Stimulated activated naive B cell treated with anti-CD40 and anti-IgM and Interleukin-4, amounts not matched to agents 10 μg/mL and 1 μg/mL and 100 μg/mL, for 72 hours (primary cell): ENCODE data around the gene FAM83E.
A peak's percentile ranks its signal among the peaks of the same experiment; 100 is the strongest.

Experiments used
- ATAC-seq, 2 donors: fragments of 150-1000 bp; cut with Tn5 transposase; replicated peaks; 2 replicates each; pipeline ENCODE4 v1.10.0; 2021; ENCODE audit warnings: moderate library complexity in 1 of 2
- DNase-seq: peaks from one replicate; pipeline ENCODE4 v3.0.0; 2021
- H3K27ac Mint-ChIP-seq: one replicate; pipeline ENCODE4 v1.8.0; 2022; ENCODE audit warnings: mild to moderate bottlenecking, mixed read lengths
- H3K27me3 Mint-ChIP-seq, 2 donors: one replicate each; pipeline ENCODE4 v1.8.0; 2022; ENCODE audit warnings: mixed read lengths in 2 of 2
- H3K36me3 Mint-ChIP-seq, 2 donors: one replicate each; pipeline ENCODE4 v1.8.0; 2022; ENCODE audit warnings: mixed read lengths in 2 of 2, mild to moderate bottlenecking in 1 of 2
- H3K4me1 Mint-ChIP-seq, 2 donors: one replicate each; pipeline ENCODE4 v1.8.0; 2022; ENCODE audit warnings: mixed read lengths in 2 of 2, mild to moderate bottlenecking in 1 of 2
- H3K4me3 Mint-ChIP-seq, 2 donors: one replicate each; pipeline ENCODE4 v1.8.0; 2022; ENCODE audit warnings: mild to moderate bottlenecking in 2 of 2, mixed read lengths in 2 of 2, moderate library complexity in 1 of 2
- H3K9me3 Mint-ChIP-seq, 2 donors: one replicate each; pipeline ENCODE4 v1.8.0; 2022; ENCODE audit warnings: mixed read lengths in 2 of 2, mild to moderate bottlenecking in 1 of 2

Gene FAM83E

GRCh38 chr19:48628486-48629296 is 13.8 kb upstream of the FAM83E start:
- Mint-ChIP-seq H3K27me3 (no peaks in the 10 kb centered on the region), H3K27ac (peak overlapping the region; percentile 85), H3K4me1 (peaks cover 37 to 65% of the 10 kb centered on the region in 2 donors), H3K36me3 (peaks cover 17 to 23% of the 10 kb centered on the region in 2 donors), H3K9me3 (no peaks in the 10 kb centered on the region), H3K4me3 (no peak overlapping the region)
- ATAC-seq = no peak
- DNase-seq = no peak

DNA sequence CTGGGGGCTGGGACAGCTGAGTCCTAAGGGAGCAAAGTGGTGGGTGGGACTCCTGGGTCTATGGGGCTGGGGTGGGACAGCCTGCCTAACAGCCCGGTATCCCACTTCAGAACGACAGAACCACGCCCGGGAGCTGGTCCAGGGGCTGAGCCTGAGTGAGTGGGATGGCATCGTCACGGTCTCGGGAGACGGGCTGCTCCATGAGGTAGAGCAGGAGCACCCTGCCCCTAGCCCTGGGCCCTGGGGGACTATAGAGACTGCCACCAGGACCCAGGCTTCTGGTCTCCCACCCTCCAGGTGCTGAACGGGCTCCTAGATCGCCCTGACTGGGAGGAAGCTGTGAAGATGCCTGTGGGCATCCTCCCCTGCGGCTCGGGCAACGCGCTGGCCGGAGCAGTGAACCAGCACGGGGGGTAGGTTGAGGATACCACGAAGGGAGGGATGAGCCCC is 13.0 kb upstream of the FAM83E start:
- H3K27ac Mint-ChIP-seq = no peak overlapping the region
- peaks cover 22 to 29% of the 10 kb centered on the region in 2 donors for H3K36me3 Mint-ChIP-seq
- DNase-seq (no peak), ATAC-seq (no peak)
- H3K27me3 Mint-ChIP-seq = no peaks in the 10 kb centered on the region
- no peaks in the 10 kb centered on the region for H3K9me3 Mint-ChIP-seq
- H3K4me3 Mint-ChIP-seq = no peak overlapping the region
- H3K4me1 Mint-ChIP-seq = peaks cover 36 to 64% of the 10 kb centered on the region in 2 donors

DNA sequence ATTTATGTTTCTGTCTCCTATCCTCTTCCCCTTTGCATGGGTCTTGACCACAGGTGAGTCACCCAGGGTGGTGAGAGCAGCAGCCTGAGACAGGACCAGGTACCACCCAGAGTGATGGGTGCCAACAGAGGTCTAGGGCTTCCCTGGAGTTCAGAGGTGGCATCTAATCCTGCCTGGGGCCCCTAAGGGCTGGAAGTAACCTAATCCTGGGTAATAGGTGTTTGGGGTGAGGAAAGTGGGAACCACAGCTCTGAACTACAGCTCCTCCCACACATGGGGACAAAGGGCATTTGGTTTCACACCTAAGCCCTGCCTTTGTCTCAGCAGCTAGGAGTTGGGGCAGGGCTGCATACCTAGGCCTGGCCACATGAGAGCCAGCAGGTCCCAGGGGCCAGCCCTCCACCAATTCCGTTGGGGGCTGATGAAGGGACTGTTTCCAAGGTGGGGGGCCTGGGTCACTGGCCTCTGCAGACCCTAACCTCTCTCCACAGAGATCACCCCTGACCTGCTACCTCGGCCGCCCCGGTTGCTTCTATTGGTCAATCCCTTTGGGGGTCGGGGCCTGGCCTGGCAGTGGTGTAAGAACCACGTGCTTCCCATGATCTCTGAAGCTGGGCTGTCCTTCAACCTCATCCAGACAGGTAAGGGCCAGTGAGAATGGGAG is 12.5 kb upstream of the FAM83E start:
- Mint-ChIP-seq H3K9me3 (no peaks in the 10 kb centered on the region), H3K4me3 (no peak overlapping the region)
- DNase-seq = no peak

GRCh38 chr19:48625891-48626327 is 11.0 kb upstream of the FAM83E start:
- Mint-ChIP-seq H3K4me1 (peaks cover 42 to 65% of the 10 kb centered on the region in 2 donors), H3K9me3 (no peaks in the 10 kb centered on the region), H3K27me3 (no peaks in the 10 kb centered on the region), H3K27ac (peak overlapping the region; percentile 66), H3K4me3 (peak overlapping the region in 1 of 2 donors; percentile 87), H3K36me3 (peaks cover 26 to 38% of the 10 kb centered on the region in 2 donors)
- DNase-seq (no peak), ATAC-seq (no peak)

More for the DNA sequence above, 12.5 kb upstream of the FAM83E start:
- no peaks in the 10 kb centered on the region for H3K27me3 Mint-ChIP-seq
- H3K4me1 Mint-ChIP-seq = peaks cover 34 to 63% of the 10 kb centered on the region in 2 donors
- ATAC-seq = peak; percentile 25 to 33
- H3K27ac Mint-ChIP-seq = peak overlapping the region; percentile 73
- peaks cover 22 to 31% of the 10 kb centered on the region in 2 donors for H3K36me3 Mint-ChIP-seq

DNA sequence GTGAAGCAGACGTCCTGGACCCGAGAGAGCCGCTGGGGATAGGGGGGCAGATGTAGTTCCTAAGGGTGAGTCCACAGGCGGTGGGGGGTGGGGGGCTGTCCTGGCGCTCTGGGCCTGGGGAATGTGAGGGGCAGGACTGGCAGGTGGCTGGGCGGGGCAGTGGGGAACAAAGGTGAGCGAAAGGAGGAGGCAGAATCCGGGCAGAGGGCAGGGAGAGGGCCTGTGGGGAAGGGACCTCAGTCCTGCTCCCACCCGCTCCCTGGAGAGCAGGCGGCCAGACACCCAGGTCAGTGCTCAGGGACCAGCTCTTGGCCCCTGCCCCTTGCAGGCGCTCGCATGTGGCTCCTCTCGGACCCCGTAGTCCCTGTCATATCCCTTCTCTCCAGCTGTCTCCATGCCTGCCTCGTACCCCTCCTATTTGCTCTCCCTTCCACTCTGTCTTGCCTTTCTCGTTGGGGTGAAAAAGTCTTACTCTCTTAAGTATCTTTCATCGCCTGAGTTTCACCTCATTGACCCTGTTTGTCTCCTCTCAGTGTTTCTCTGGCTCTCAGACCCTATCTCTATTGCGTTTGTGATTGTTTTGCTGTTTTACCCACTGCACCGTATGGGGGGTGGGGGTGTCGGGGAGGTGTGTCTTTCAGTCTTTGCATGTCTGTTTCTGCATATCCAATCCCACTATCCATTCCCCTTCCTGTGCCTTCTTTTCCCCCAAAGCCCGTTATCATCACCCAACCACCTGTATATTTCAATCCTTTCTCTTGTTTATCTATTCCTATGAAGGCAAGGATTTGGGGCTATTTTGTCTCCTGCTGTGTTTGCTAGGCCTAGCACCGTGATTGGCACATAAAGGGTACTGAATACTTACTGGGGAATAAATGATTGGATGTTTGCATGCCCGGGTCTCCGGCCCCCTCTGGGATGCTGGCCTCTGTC is 10.2 kb upstream of the FAM83E start:
- DNase-seq = no peak
- Mint-ChIP-seq H3K36me3 (peaks cover 24 to 31% of the 10 kb centered on the region in 2 donors), H3K9me3 (no peaks in the 10 kb centered on the region), H3K27ac (peak overlapping the region; percentile 94), H3K4me1 (peaks cover 42 to 61% of the 10 kb centered on the region in 2 donors), H3K27me3 (no peaks in the 10 kb centered on the region), H3K4me3 (peak overlapping the region; percentile 87)
- no peak for ATAC-seq

DNA sequence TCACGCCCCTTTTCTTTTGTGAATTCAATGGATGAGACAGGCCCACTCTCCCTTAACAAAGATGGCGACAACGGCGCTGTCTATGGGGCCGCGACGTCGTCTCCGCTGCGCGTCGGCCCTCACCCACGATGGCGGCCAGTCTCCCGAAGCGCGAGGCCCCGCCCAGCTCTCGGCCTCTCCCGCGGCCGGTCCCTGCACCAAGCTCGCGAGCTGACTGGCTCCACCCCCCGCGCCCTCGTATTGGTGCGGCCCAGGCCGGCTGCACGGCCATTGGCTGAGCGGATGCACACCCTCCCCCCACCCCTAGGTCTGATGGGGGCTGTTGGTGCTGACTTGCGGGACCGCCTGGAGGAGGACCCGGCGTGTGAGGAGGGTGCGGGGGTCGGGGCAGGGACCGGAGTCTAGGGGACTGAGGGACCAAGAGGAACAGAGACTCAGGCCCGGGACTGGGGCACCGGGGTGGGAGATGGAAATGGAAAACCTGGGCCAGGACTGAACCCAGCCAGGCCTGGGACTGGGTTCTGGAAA is 9.3 kb upstream of the FAM83E start:
- Mint-ChIP-seq H3K27me3 (no peaks in the 10 kb centered on the region), H3K36me3 (peaks cover 21 to 29% of the 10 kb centered on the region in 2 donors), H3K4me1 (peaks cover 48 to 69% of the 10 kb centered on the region in 2 donors), H3K9me3 (no peaks in the 10 kb centered on the region), H3K4me3 (peak overlapping the region; percentile 87), H3K27ac (peak overlapping the region; percentile 94)
- DNase-seq = peak; percentile 95
- ATAC-seq = peak; percentile 78 to 81

DNA sequence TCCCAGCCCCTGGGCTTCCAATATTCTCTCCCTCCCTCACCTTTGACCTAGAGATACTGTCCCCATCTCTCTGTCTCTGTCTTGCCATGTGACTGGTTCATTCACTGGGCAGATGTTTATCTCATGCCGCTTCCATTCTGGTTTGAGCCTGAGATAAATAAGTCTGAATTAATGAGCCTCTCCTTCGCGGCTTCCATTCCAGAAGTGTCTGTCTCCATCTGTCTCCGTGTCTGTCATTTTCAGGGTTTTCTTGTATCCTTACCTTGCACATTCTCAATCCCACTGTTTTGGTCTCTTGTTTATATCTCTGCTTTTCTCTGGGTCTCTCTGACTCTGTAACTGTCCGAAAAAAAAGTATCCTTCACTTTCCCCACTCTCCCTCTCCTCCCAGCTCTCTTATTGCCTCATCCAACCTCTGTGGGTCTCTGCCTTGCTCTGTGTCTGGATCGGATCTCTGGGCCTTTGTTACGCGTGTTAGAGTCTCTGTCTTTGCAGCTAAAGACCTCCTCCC is 8.7 kb upstream of the FAM83E start:
- Mint-ChIP-seq H3K27me3 (no peaks in the 10 kb centered on the region), H3K9me3 (no peaks in the 10 kb centered on the region), H3K4me3 (peak overlapping the region; percentile 87), H3K27ac (peak overlapping the region; percentile 94), H3K4me1 (peaks cover 48 to 72% of the 10 kb centered on the region in 2 donors), H3K36me3 (peaks cover 24 to 30% of the 10 kb centered on the region in 2 donors)
- no peak for DNase-seq
- no peak for ATAC-seq

GRCh38 chr19:48619692-48620585 is 5.1 kb upstream of the FAM83E start:
- no peak for ATAC-seq
- peaks cover 55 to 63% of the 10 kb centered on the region in 2 donors for H3K36me3 Mint-ChIP-seq

DNA sequence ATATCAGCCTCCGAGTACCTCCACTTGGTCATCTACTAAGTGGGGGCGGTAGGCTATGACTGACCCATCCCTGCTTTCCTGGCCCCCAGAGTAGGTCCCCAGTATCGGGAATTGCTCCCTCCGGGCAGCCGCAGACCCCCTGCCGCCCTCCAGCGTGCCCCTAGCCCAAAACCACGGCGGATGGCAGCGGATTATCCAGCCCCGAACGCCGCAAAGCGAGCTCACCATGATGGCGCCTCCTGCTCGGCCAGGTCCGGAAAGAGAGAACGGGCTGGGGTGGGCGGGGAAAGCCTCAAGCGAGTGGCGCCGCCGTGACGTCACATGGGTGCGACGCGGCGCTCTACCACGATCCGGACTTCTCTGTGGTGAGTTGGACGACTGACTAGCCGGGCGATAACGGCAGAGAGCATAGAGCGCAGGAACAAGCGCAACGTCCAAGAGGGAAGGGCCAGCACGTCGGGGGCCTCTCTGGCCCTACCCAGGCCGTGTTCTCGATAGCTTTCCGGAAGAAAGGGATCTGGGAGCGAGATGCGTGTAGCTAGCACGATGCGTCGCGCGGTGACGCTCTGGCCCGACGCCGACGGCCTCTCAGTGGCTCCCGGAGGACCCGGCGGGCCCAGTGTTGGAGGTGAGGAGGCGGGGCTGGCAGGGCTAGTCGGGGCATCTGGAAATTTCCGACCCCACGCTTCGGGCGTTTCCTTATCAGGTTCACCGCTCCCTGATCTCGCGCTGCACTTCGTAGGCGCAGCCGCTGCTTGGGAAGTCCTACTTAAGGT is 4.2 kb upstream of the FAM83E start, which contains the start of the genes RPL18 and SPHK2:
TSS of gene RPL18 (minus strand) at position 263 of the 776 bp plus-strand sequence. CDS start at position 228, 35 bp downstream.
TSS of gene SPHK2 (plus strand) at position 591 of the 776 bp plus-strand sequence. CDS start 1,009 bp downstream, outside the sequence.
- peak; percentile 86 to 89 for ATAC-seq

More at GRCh38 chr19:48619692-48620585, 5.1 kb upstream of the FAM83E start:
- Mint-ChIP-seq H3K27ac (peak overlapping the region; percentile 100), H3K4me1 (peaks cover 46 to 80% of the 10 kb centered on the region in 2 donors), H3K27me3 (no peaks in the 10 kb centered on the region), H3K4me3 (peak overlapping the region; percentile 89 to 99), H3K9me3 (no peaks in the 10 kb centered on the region)
- no peak for DNase-seq

GRCh38 chr19:48618278-48618915 is 3.5 kb upstream of the FAM83E start:
- H3K27ac Mint-ChIP-seq = peak overlapping the region; percentile 100
- H3K4me1 Mint-ChIP-seq = peaks cover 44 to 65% of the 10 kb centered on the region in 2 donors
- H3K36me3 Mint-ChIP-seq = peaks cover 58 to 71% of the 10 kb centered on the region in 2 donors
- DNase-seq (no peak), ATAC-seq (no peak)
- H3K4me3 Mint-ChIP-seq = peak overlapping the region; percentile 89 to 99
- H3K9me3 Mint-ChIP-seq = no peaks in the 10 kb centered on the region
- no peaks in the 10 kb centered on the region for H3K27me3 Mint-ChIP-seq

More for the DNA sequence above, 4.2 kb upstream of the FAM83E start, which contains the start of the genes RPL18 and SPHK2:
- Mint-ChIP-seq H3K36me3 (peaks cover 58 to 70% of the 10 kb centered on the region in 2 donors), H3K4me3 (peak within 1 kb of the TSS; percentile 89 to 99), H3K27me3 (no peaks in the 10 kb centered on the region), H3K4me1 (peaks cover 44 to 72% of the 10 kb centered on the region in 2 donors), H3K9me3 (no peaks in the 10 kb centered on the region), H3K27ac (peak within 1 kb of the TSS; percentile 100)
- peak; percentile 98 for DNase-seq

GRCh38 chr19:48617146-48617937 is 2.5 kb upstream of the FAM83E start:
- Mint-ChIP-seq H3K27ac (peak overlapping the region; percentile 100), H3K4me3 (peak overlapping the region; percentile 89 to 99), H3K4me1 (peaks cover 41 to 56% of the 10 kb centered on the region in 2 donors), H3K9me3 (no peaks in the 10 kb centered on the region), H3K36me3 (peaks cover 56 to 67% of the 10 kb centered on the region in 2 donors), H3K27me3 (no peaks in the 10 kb centered on the region)
- DNase-seq (no peak), ATAC-seq (no peak)
